Mucosa of stomach (tissue), 1 donor: Measurements from ENCODE around the gene ERN1.

ENCODE experiments used
- H3K27me3 ChIP-seq: one replicate; pipeline ENCODE4 v1.7.0; 2013; ENCODE audit warnings: mild to moderate bottlenecking, low read length; ENCODE audit not compliant: control insufficient read depth, insufficient read depth
- H3K36me3 ChIP-seq: one replicate; pipeline ENCODE4 v1.7.0; 2013; ENCODE audit warnings: low read length; ENCODE audit not compliant: control insufficient read depth, insufficient read depth
- H3K4me1 ChIP-seq: one replicate; pipeline ENCODE4 v1.7.0; 2013; ENCODE audit warnings: mild to moderate bottlenecking, low read length; ENCODE audit not compliant: control insufficient read depth, insufficient read depth
- H3K4me3 ChIP-seq: one replicate; pipeline ENCODE4 v1.7.0; 2013; ENCODE audit warnings: low read length
- H3K9ac ChIP-seq: one replicate; pipeline ENCODE4 v1.7.0; 2013; ENCODE audit warnings: mild to moderate bottlenecking, low read length, moderate library complexity
- H3K9me3 ChIP-seq: one replicate; pipeline ENCODE4 v1.7.0; 2013; ENCODE audit warnings: mild to moderate bottlenecking, low read length, moderate library complexity; ENCODE audit not compliant: control insufficient read depth
- donor health status: Pancreatic carcinoma.

The ERN1 gene

GRCh38 chr17:64155751-64156544 lies 26.0 kb upstream of the ERN1 start:
- no peaks in the 10 kb centered on the region for H3K27me3 ChIP-seq
- no peaks in the 10 kb centered on the region for H3K36me3 ChIP-seq
- peaks cover 13% of the 10 kb centered on the region for H3K4me1 ChIP-seq
- H3K9ac ChIP-seq, result peak overlapping the region; percentile 7
- H3K9me3 ChIP-seq, result no peaks in the 10 kb centered on the region
- H3K4me3 ChIP-seq, result no peak overlapping the region

GRCh38 chr17:64155129-64155528 lies 25.2 kb upstream of the ERN1 start:
- Histone ChIP-seq H3K36me3 (no peaks in the 10 kb centered on the region), H3K27me3 (no peaks in the 10 kb centered on the region), H3K4me3 (no peak overlapping the region), H3K4me1 (peaks cover 18% of the 10 kb centered on the region), H3K9me3 (no peaks in the 10 kb centered on the region), H3K9ac (no peak overlapping the region)

DNA sequence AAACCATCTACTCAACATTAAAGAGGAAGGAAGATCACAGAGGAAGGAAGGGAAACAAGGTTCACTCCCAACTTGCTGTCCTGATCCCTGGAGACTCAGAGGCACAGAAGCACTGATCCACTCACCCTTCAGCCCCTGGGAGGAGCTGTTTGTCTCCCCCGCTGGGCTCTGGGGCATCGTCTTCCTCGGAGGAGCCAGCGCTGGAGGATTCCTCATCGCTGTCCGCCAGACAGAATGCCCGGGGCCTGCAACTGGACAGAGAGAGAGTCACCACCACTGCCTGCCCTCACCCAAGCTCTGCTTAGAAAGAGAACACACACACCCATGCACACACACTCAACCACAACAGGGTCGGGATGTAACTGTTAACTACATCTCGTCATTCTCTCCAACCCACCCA lies 24.8 kb upstream of the ERN1 start:
- H3K9me3 ChIP-seq, result no peaks in the 10 kb centered on the region
- no peaks in the 10 kb centered on the region for H3K27me3 ChIP-seq
- peaks cover 20% of the 10 kb centered on the region for H3K4me1 ChIP-seq
- H3K4me3 ChIP-seq, result no peak overlapping the region
- H3K9ac ChIP-seq, result no peak overlapping the region
- no peaks in the 10 kb centered on the region for H3K36me3 ChIP-seq

- no peak overlapping the region for H3K4me3 ChIP-seq
- H3K36me3 ChIP-seq, result no peaks in the 10 kb centered on the region
- H3K9ac ChIP-seq, result no peak overlapping the region
- no peaks in the 10 kb centered on the region for H3K9me3 ChIP-seq
- H3K4me1 ChIP-seq, result peaks cover 20% of the 10 kb centered on the region
- no peaks in the 10 kb centered on the region for H3K27me3 ChIP-seq
These were observed 24.4 kb upstream of the ERN1 start for GRCh38 chr17:64154313-64154695.

GRCh38 chr17:64153565-64154312 lies 23.8 kb upstream of the ERN1 start:
- Histone ChIP-seq H3K4me1 (peaks cover 20% of the 10 kb centered on the region), H3K36me3 (no peaks in the 10 kb centered on the region), H3K9me3 (no peaks in the 10 kb centered on the region), H3K27me3 (no peaks in the 10 kb centered on the region), H3K4me3 (no peak overlapping the region), H3K9ac (no peak overlapping the region)

GRCh38 chr17:64152428-64153125 lies 22.6 kb upstream of the ERN1 start:
- Histone ChIP-seq H3K36me3 (no peaks in the 10 kb centered on the region), H3K9me3 (no peaks in the 10 kb centered on the region), H3K4me1 (peaks cover 20% of the 10 kb centered on the region), H3K27me3 (no peaks in the 10 kb centered on the region), H3K9ac (no peak overlapping the region), H3K4me3 (no peak overlapping the region)

DNA sequence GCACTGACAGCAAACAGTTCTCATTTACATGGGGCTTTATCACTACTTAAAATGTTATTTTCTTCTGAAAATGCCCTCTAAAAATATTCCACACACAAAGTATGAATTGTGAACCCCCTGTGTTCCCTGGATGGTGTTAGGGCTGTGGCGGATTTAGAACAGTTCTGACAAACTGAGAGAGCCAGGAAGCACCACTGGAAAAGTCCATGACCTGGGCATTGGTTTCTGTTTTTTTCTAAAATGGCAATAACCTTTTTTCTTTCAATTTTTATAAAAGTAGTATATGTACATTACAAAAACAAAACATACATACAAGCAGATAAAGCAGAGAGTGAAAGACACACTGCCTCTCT lies 21.0 kb upstream of the ERN1 start:
- Histone ChIP-seq H3K27me3 (no peaks in the 10 kb centered on the region), H3K9ac (no peak overlapping the region), H3K4me1 (peaks cover 23% of the 10 kb centered on the region), H3K36me3 (no peaks in the 10 kb centered on the region), H3K9me3 (no peaks in the 10 kb centered on the region), H3K4me3 (no peak overlapping the region)

GRCh38 chr17:64150237-64151015 lies 20.5 kb upstream of the ERN1 start:
- H3K4me1 ChIP-seq, result peaks cover 21% of the 10 kb centered on the region
- no peaks in the 10 kb centered on the region for H3K36me3 ChIP-seq
- H3K9ac ChIP-seq, result peak overlapping the region; percentile 23
- H3K4me3 ChIP-seq, result no peak overlapping the region
- H3K9me3 ChIP-seq, result no peaks in the 10 kb centered on the region
- no peaks in the 10 kb centered on the region for H3K27me3 ChIP-seq

DNA sequence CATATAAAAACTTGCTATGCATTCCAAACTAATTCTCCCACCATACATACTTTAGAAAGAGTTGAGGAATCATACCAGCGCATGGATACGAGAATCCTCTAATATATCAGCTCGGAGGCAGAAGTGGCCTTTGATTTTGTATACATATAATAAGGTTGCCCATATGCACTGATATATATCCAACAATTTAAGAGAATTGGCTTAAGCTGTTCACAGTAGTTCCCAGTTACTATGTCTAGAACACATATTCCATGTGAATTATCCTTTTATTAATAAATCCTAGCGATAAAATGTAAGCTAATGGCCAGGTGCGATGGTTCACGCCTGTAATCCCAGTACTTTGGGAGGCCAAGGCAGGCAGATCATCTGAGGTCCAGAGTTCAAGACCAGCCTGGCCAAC lies 19.3 kb upstream of the ERN1 start:
- Histone ChIP-seq H3K4me3 (no peak overlapping the region), H3K27me3 (no peaks in the 10 kb centered on the region), H3K36me3 (no peaks in the 10 kb centered on the region), H3K4me1 (peaks cover 25% of the 10 kb centered on the region), H3K9me3 (no peaks in the 10 kb centered on the region), H3K9ac (no peak overlapping the region)

DNA sequence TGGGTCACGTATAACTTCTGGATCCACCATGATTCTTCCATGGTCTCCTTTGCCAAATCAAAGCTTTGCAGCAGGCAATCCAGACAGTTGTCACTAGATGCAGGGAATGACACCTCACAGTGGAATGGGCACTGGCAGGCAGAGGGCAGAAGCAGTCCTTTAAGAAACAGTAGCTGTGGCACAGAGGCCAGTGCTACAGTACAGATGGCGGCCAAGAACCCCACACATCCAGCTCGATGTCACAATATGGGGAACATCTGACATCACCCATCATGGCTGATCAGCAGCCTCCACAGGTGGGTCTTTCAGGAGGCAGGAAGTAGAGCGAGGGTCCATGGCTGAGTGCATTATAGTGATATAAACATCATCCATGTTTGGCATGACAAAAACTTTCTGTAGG lies 18.8 kb upstream of the ERN1 start:
- no peaks in the 10 kb centered on the region for H3K27me3 ChIP-seq
- H3K36me3 ChIP-seq, result no peaks in the 10 kb centered on the region
- H3K4me3 ChIP-seq, result no peak overlapping the region
- no peak overlapping the region for H3K9ac ChIP-seq
- H3K4me1 ChIP-seq, result peaks cover 25% of the 10 kb centered on the region
- H3K9me3 ChIP-seq, result no peaks in the 10 kb centered on the region

DNA sequence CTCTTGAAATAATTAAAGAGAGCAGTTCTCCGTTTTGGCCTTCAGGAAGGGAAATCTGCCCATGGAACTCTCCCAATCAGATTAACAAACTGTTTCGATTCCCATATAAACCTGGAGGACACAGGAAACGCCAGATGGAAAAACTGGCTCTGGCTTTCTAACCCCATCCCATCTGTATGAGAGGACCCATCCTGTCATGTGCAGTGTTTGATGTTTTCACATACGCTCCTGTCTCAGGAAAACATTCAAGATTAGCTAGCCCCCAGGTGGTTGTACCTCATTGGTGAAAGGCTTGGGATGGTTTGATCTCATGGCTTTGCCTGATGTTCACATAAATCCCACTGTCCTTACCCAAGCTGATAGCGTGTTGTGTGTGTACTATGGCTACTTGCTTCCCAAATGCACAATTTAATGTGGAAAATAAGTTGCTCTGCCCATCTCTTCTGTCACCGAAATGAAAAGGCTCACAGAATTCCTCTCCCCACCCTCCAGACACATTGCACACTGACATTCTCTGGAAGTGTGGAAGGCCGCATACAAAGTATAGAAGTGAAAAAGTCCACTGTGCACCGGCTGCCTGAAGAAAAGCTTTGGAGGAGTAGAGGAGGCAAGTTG lies 18.2 kb upstream of the ERN1 start:
- no peaks in the 10 kb centered on the region for H3K36me3 ChIP-seq
- H3K9me3 ChIP-seq, result no peaks in the 10 kb centered on the region
- H3K4me3 ChIP-seq, result no peak overlapping the region
- H3K4me1 ChIP-seq, result peaks cover 25% of the 10 kb centered on the region
- no peaks in the 10 kb centered on the region for H3K27me3 ChIP-seq
- no peak overlapping the region for H3K9ac ChIP-seq
